H1 (cell line): ENCODE results near the gene ZWILCH. TPM values are rescaled to one million over a fixed set of nuclear protein-coding genes. Genes with fewer than 3 reads are reported as not detected.

Source experiments
- CTCF ChIA-PET: fragments of 300-600 bp; sonication (Branson Sonifier 250); formaldehyde crosslinking; loops from one replicate; lab custom pipeline; 2021; ENCODE audit not compliant: partially characterized antibody; lab: Charles Lee
- POLR2A ChIA-PET: fragments of 300-600 bp; sonication (Branson Sonifier 250); formaldehyde crosslinking; loops from one replicate; lab custom pipeline; 2021; ENCODE audit warnings: inconsistent platforms; ENCODE audit not compliant: partially characterized antibody; lab: Charles Lee
- DNase-seq, 2 experiments: peaks; one replicate each; pipeline versions ENCODE4 v3.0.0 to v3.0.0-alpha.2; 2010 to 2022; ENCODE audit warnings: low spot score in 2 of 2, low read depth in 1 of 2, mixed read lengths in 1 of 2
- FAIRE-seq: peaks from 2 replicates; lab custom pipeline; 2011; peaks lifted over from hg19 to GRCh38; lab: Jason Lieb, UNC
- H2AFZ ChIP-seq: 2 replicates; pipeline ENCODE4 v1.8.1; 2012; ENCODE audit warnings: low read length, inconsistent platforms
- H2AK5ac ChIP-seq: 2 replicates; pipeline ENCODE4 v1.6.1; 2013; ENCODE audit warnings: low read depth, low read length
- H2BK120ac ChIP-seq: replicated peaks from 2 replicates; pipeline ENCODE3; 2013; ENCODE audit warnings: low read depth, low read length, inconsistent platforms
- H2BK12ac ChIP-seq: 2 replicates; pipeline ENCODE4 v1.6.1; 2013; ENCODE audit warnings: low read depth, low read length
- H2BK15ac ChIP-seq: 2 replicates; pipeline ENCODE4 v1.6.1; 2013; ENCODE audit warnings: low read length
- H2BK20ac ChIP-seq: 2 replicates; pipeline ENCODE4 v1.6.1; 2013; ENCODE audit warnings: low read length
- H2BK5ac ChIP-seq: 2 replicates; pipeline ENCODE4 v1.6.1; 2013; ENCODE audit warnings: low read depth, low read length
- H3K14ac ChIP-seq: 2 replicates; pipeline ENCODE4 v1.6.1; 2013; ENCODE audit warnings: inconsistent platforms; ENCODE audit not compliant: insufficient read length
- H3K18ac ChIP-seq: 2 replicates; pipeline ENCODE4 v1.6.1; 2013; ENCODE audit warnings: low read length; ENCODE audit errors: extremely low read depth
- H3K23ac ChIP-seq: 2 replicates; pipeline ENCODE4 v1.6.1; 2013; ENCODE audit warnings: inconsistent platforms; ENCODE audit not compliant: insufficient read length
- H3K23me2 ChIP-seq: 2 replicates; pipeline ENCODE4 v1.6.1; 2013; ENCODE audit warnings: low read depth, low read length
- H3K27ac ChIP-seq: 2 replicates; pipeline ENCODE4 v1.6.1; 2011; ENCODE audit warnings: low read depth, low read length, inconsistent platforms
- H3K27me3 ChIP-seq, 4 experiments: replicated peaks in 1 of 4; 1 replicate in 1 of 4; 2 replicates in 3 of 4; pipeline versions ENCODE4 v1.6.1 to v1.8.1; 2011 to 2013; ENCODE audit warnings: low read length in 3 of 4, mild to moderate bottlenecking in 3 of 4, inconsistent platforms in 2 of 4, mixed read lengths in 2 of 4, moderate library complexity in 1 of 4; ENCODE audit not compliant: control insufficient read depth in 3 of 4, insufficient read depth in 3 of 4; ENCODE audit errors: extremely low read depth in 1 of 4
- H3K36me3 ChIP-seq, 4 experiments: 2 replicates each; pipeline versions ENCODE4 v1.6.1 to v1.8.1; 2011 to 2013; ENCODE audit warnings: mild to moderate bottlenecking in 4 of 4, low read length in 3 of 4, moderate library complexity in 2 of 4, control low read depth in 1 of 4, inconsistent platforms in 1 of 4; ENCODE audit not compliant: insufficient read depth in 4 of 4, control insufficient read depth in 2 of 4
- H3K4ac ChIP-seq: replicated peaks from 2 replicates; pipeline ENCODE3; 2013; ENCODE audit warnings: low read length, low read depth, mixed read lengths, inconsistent platforms; ENCODE audit not compliant: insufficient read length
- H3K4me1 ChIP-seq, 4 experiments: replicated peaks in 1 of 4; 1 replicate in 1 of 4; 2 replicates in 3 of 4; pipeline versions ENCODE4 v1.6.1 to v1.8.1; 2011 to 2013; ENCODE audit warnings: low read length in 3 of 4, inconsistent platforms in 2 of 4, mixed read lengths in 1 of 4; ENCODE audit not compliant: insufficient read depth in 4 of 4, control insufficient read depth in 3 of 4
- H3K4me2 ChIP-seq, 2 experiments: 2 replicates each; pipeline versions ENCODE4 v1.6.1 to v1.8.1; 2011 to 2013; ENCODE audit warnings: low read depth in 2 of 2, low read length in 2 of 2, control low read depth in 1 of 2, inconsistent platforms in 1 of 2, mild to moderate bottlenecking in 1 of 2; ENCODE audit not compliant: insufficient read depth in 1 of 2
- H3K4me3 ChIP-seq, 4 experiments: fragments of 200-600, 300-600 bp in 1 of 4; sonication (generic), shearing (Covaris generic), sonication (Bioruptor Twin) in 1 of 4; 2 replicates each; pipeline versions ENCODE4 v1.5.1 to v1.8.1; 2011 to 2016; ENCODE audit warnings: low read length in 4 of 4, low read depth in 3 of 4, control low read depth in 2 of 4, inconsistent platforms in 2 of 4, mild to moderate bottlenecking in 2 of 4, mixed read lengths in 1 of 4, moderate library complexity in 1 of 4; ENCODE audit not compliant: insufficient read depth in 2 of 4; ENCODE audit errors: extremely low read depth in 1 of 4
- H3K56ac ChIP-seq: replicated peaks from 2 replicates; pipeline ENCODE3; 2013; ENCODE audit warnings: low read depth, mild to moderate bottlenecking, mixed read lengths, low read length, inconsistent platforms; ENCODE audit not compliant: insufficient read length
- H3K79me1 ChIP-seq: 2 replicates; pipeline ENCODE4 v1.6.1; 2013; ENCODE audit warnings: low read depth, low read length, control low read depth
- H3K79me2 ChIP-seq, 2 experiments: 2 replicates each; pipeline versions ENCODE4 v1.6.1 to v1.8.1; 2012 to 2013; ENCODE audit warnings: low read length in 2 of 2, mild to moderate bottlenecking in 2 of 2, inconsistent platforms in 1 of 2; ENCODE audit not compliant: insufficient read depth in 2 of 2, control insufficient read depth in 1 of 2
- H3K9ac ChIP-seq, 4 experiments: replicated peaks in 1 of 4; 1 replicate in 1 of 4; 2 replicates in 3 of 4; pipeline versions ENCODE4 v1.6.1 to v1.8.1; 2011 to 2013; ENCODE audit warnings: low read depth in 3 of 4, low read length in 3 of 4, control low read depth in 2 of 4, mild to moderate bottlenecking in 2 of 4, moderate library complexity in 2 of 4, inconsistent platforms in 1 of 4; ENCODE audit errors: extremely low read depth in 1 of 4
- H3K9me3 ChIP-seq, 2 experiments: 2 replicates each; pipeline versions ENCODE4 v1.6.1 to v1.8.1; 2012 to 2013; ENCODE audit warnings: mild to moderate bottlenecking in 2 of 2, moderate library complexity in 2 of 2, control low read depth in 1 of 2, inconsistent platforms in 1 of 2, low read depth in 1 of 2, low read length in 1 of 2, mixed read lengths in 1 of 2; ENCODE audit not compliant: insufficient read depth in 2 of 2
- H4K20me1 ChIP-seq, 2 experiments: replicated peaks in 1 of 2; 2 replicates each; pipeline versions ENCODE3 to v1.8.1; 2011 to 2013; ENCODE audit warnings: inconsistent platforms in 2 of 2, low read length in 2 of 2, mild to moderate bottlenecking in 1 of 2; ENCODE audit not compliant: insufficient read depth in 2 of 2, control insufficient read depth in 1 of 2
- H4K5ac ChIP-seq: 2 replicates; pipeline ENCODE4 v1.6.1; 2013; ENCODE audit warnings: low read length, low read depth, mixed read lengths, inconsistent platforms; ENCODE audit not compliant: insufficient read length
- H4K8ac ChIP-seq: 2 replicates; pipeline ENCODE4 v1.8.0; 2013; ENCODE audit warnings: mild to moderate bottlenecking, moderate library complexity, low read length, inconsistent platforms; ENCODE audit not compliant: insufficient read depth; ENCODE audit errors: extremely low read depth
- H4K91ac ChIP-seq: replicated peaks from 2 replicates; pipeline ENCODE3; 2013; ENCODE audit warnings: low read length, mixed read lengths, inconsistent platforms; ENCODE audit not compliant: insufficient read length
- BRCA1 ChIP-seq: IDR thresholded peaks from 2 replicates; pipeline ENCODE4 v1.6.1; 2012; ENCODE audit warnings: low read depth, low read length, improper control_type of control experiment
- HDAC2 ChIP-seq, 2 experiments: fragments of 300-600 bp in 1 of 2; sonication (generic) in 1 of 2; IDR thresholded peaks; 2 replicates each; pipeline ENCODE4 v1.6.1; 2011 to 2012; ENCODE audit warnings: low read depth in 2 of 2, low read length in 2 of 2, mild to moderate bottlenecking in 2 of 2, moderate library complexity in 2 of 2, borderline replicate concordance in 1 of 2, inconsistent platforms in 1 of 2
- PHF8 ChIP-seq: fragments of 200-600 bp; sonication (generic); conservative IDR thresholded peaks from 2 replicates; pipeline ENCODE4 v1.7.1; 2012; ENCODE audit warnings: low read depth, mild to moderate bottlenecking, inconsistent platforms, low read length, moderate library complexity
- POU5F1 ChIP-seq: IDR thresholded peaks from 2 replicates; pipeline ENCODE4 v1.6.1; 2011; ENCODE audit warnings: low read depth, mild to moderate bottlenecking, low read length, moderate library complexity
- SIRT6 ChIP-seq: IDR thresholded peaks from one replicate; pipeline ENCODE4 v1.7.1; 2012; ENCODE audit warnings: low read length, inconsistent platforms
- TEAD4 ChIP-seq: IDR thresholded peaks from 2 replicates; pipeline ENCODE4 v1.6.1; 2012; ENCODE audit warnings: low read depth, low read length, inconsistent platforms, mixed read lengths
- WGBS, 2 experiments: shearing (Covaris generic) in 1 of 2; methylation state at CpG; one replicate each; pipeline versions ENCODE4 v1.1.6 to v1.1.7; 2013 to 2015; ENCODE audit warnings: low lambda C conversion rate in 2 of 2, mixed read lengths in 2 of 2, inconsistent platforms in 1 of 2, low coverage in 1 of 2, missing lambda C conversion rate in 1 of 2; ENCODE audit not compliant: insufficient replicate concordance in 2 of 2, insufficient coverage in 1 of 2, insufficient read length in 1 of 2; ENCODE audit errors: extremely low coverage in 1 of 2, missing lambda C conversion rate in 1 of 2; 5-methylcytosine and 5-hydroxymethylcytosine counted together
- polyA plus RNA-seq, 7 experiments: library from polyadenylated mRNA; depleted of rRNA in 3 of 7; stranded (reverse) in 5 of 7; unstranded in 2 of 7; fragments of >200 nt in 5 of 7; fragments of 200-250 nt in 2 of 7; gene quantifications; 1 replicate in 5 of 7; 2 replicates in 1 of 7; 4 replicates in 1 of 7; pipeline versions ENCODE4 v1.2.1 to v1.2.3, GENCODE V29; 2011 to 2013; ENCODE audit warnings: missing spikeins in 2 of 7, mixed read lengths in 2 of 7
- total RNA-seq: library from RNA; stranded (reverse); fragmentation: NEBNext Ultra II Directional; extraction: Animal tissue kit (Norgen Biotek cat#: 25700); gene quantifications from 2 replicates; pipeline ENCODE4 v1.2.1, GENCODE V29; 2021

The ZWILCH gene
- total and polyA plus RNA-seq, 2 of the 8 experiments (the other 6 are each of a cell fraction or from before 2014, with no cell fraction given), result 18.1 to 61.5 TPM

DNA sequence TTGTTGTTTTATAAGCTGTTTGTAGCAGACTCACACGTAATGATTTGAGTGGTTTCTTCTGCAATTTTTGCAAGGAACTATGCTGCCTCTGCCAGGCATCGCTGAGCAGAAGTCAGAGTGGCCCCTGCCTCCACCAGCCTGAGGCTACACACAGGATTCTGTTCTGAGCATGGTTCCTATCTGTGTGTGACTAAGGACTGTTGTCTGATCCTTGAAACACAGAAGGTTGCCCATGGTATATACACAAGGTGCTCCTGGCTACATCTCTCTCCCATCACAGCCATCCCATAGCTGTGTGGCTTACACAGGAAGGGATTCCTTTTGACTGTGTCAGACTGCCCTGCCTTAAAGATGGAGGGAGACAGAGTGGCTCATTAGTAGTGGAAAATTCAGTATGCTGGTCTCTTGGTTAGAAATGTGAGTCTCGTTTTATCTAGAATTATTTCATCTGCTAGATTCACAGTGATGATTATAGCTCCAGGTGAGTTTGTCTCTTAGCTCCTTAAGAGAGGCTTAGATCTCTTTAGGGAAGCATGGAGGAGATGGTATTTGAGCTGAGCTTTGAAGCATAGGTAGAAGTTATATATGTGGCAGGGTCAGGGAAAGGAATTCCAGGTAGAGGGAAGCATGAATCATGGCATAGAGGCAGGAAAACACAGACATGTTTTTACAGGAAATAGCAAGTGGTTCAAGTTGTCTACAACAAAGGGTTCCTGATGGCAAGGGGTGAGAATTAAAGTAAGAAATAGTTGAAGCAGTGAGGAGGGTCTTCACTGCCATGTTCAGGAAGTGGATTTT, 45.1 kb upstream of the ZWILCH start:
- Histone ChIP-seq H2BK15ac (no peak overlapping the region), H3K23ac (no peak overlapping the region), H4K20me1 (peaks cover 2 to 4% of the 10 kb centered on the region in 2 experiments), H2BK12ac (no peak overlapping the region), H3K18ac (no peak overlapping the region), H3K79me2 (no peaks in the 10 kb centered on the region), H2AFZ (no peak overlapping the region), H2BK20ac (no peak overlapping the region), H3K4me2 (no peak overlapping the region), H2BK120ac (no peak overlapping the region), H4K8ac (no peak overlapping the region), H3K4me3 (no peak overlapping the region), H4K91ac (no peak overlapping the region), H3K27me3 (no peaks in the 10 kb centered on the region), H2BK5ac (no peak overlapping the region), H3K36me3 (peaks cover 0 to 6% (median under 1%) of the 10 kb centered on the region in 4 experiments; a peak in 2 of 8 replicates), H2AK5ac (no peak overlapping the region)
- FAIRE-seq, result no peak
- ChIA-PET CTCF (interaction anchor here (0.6 to 1.7 kb wide), 7 partner anchors 9 to 517 kb away, joined by 3 to 6 read pairs (median 4); no protein-coding TSS in a partner anchor), POLR2A (no interaction called here)
- no peak for DNase-seq
- TF ChIP-seq BRCA1 (no peak), SIRT6 (no peak), TEAD4 (no peak), POU5F1 (no peak), PHF8 (no peak), HDAC2 (IDR thresholded peaks at IDR 0.05; ENCODE audit: borderline replicate concordance in 1 of 2, low read depth in 2 of 2, low read length in 2 of 2) (no peak)
- TF ChIP-seq, all 59 proteins: peak for 0
- Histone ChIP-seq H3K9me3 (no peaks in the 10 kb centered on the region), H4K5ac (no peak overlapping the region), H3K9ac (no peak overlapping the region; a peak in 1 of 7 replicates), H3K56ac (no peak overlapping the region), H3K23me2 (no peaks in the 10 kb centered on the region), H3K4me1 (peaks cover 2 to 10% (median 5%) of the 10 kb centered on the region in 4 experiments; a peak in 6 of 7 replicates), H3K4ac (no peak overlapping the region), H3K14ac (no peak overlapping the region), H3K79me1 (peaks cover 4% of the 10 kb centered on the region; the same call in 1 of the 2 replicates), H3K27ac (no peak overlapping the region)
- WGBS, 2 experiments, result 83% methylated on average over 3 of the region's 3 CpGs; no CpG with 5 or more reads in 1 of the 2 experiments
